Measurements from ENCODE around the gene SNX14.
"Not testable (repeated sequence)": the region's sequence is repeated elsewhere in the genome, so short reads cannot be mapped to it uniquely, and the experiment has no call there.

The SNX14 gene

GRCh38 chr6:85632164-85632942, 38.7 kb upstream of the SNX14 start:
- H3K9me3 ChIP-seq (ENCODE audit: control insufficient read depth, insufficient read depth, low read depth, low read length), result no peaks in the 10 kb centered on the region
- TF ChIP-seq ZNF148 (tag by site-specific recombination; IDR thresholded peaks at IDR 0.05; ENCODE audit: borderline replicate concordance) (no peak), ZNF121 (tag by site-specific recombination; IDR thresholded peaks at IDR 0.05) (0 out of 2 replicates have a peak, but pooled peaks have one; percentile 26)
- ChIA-PET POLR2A (interaction anchor here (4.1 to 4.3 kb wide), 2 partner anchors 11 to 46 kb away, joined by 22 to 30 read pairs; partner anchors contain the start of gene SYNCRIP), CTCF (interaction anchor here (0.8 kb wide), 1 partner anchor 9 kb away, joined by 3 read pairs; no protein-coding TSS in a partner anchor)
- no peak overlapping the region for H3K27ac ChIP-seq (ENCODE audit: extremely low read depth, low read depth, low read length)
- peaks cover 69 to 97% of the 10 kb centered on the region in 2 experiments for H3K36me3 ChIP-seq (ENCODE audit: control insufficient read depth in 2 of 2, insufficient read depth in 1 of 2, low read length in 2 of 2)
- no peaks in the 10 kb centered on the region for H3K4me1 ChIP-seq (ENCODE audit: control insufficient read depth, insufficient read depth, low read length)
- no peak overlapping the region for H3K4me3 ChIP-seq (ENCODE audit: low read depth, low read length)

GRCh38 chr6:85631117-85631516, 37.5 kb upstream of the SNX14 start:
- not testable (repeated sequence) for H3K4me3 ChIP-seq (ENCODE audit: low read depth, low read length); H3K9me3 ChIP-seq (ENCODE audit: control insufficient read depth, insufficient read depth, low read depth, low read length); H3K27ac ChIP-seq (ENCODE audit: extremely low read depth, low read depth, low read length); H3K4me1 ChIP-seq (ENCODE audit: control insufficient read depth, insufficient read depth, low read length)
- CTCF ChIA-PET, result interaction anchor here (0.8 kb wide), 1 partner anchor 10 kb away, joined by 3 read pairs; no protein-coding TSS in a partner anchor
- POLR2A ChIA-PET, result interaction anchor here (0.8 to 4.3 kb wide), 3 partner anchors 12 to 47 kb away, joined by 3 to 30 read pairs (median 22); partner anchors contain the start of gene SYNCRIP
- peaks cover 70 to 97% of the 10 kb centered on the region in 2 experiments for H3K36me3 ChIP-seq (ENCODE audit: control insufficient read depth in 2 of 2, insufficient read depth in 1 of 2, low read length in 2 of 2)

DNA sequence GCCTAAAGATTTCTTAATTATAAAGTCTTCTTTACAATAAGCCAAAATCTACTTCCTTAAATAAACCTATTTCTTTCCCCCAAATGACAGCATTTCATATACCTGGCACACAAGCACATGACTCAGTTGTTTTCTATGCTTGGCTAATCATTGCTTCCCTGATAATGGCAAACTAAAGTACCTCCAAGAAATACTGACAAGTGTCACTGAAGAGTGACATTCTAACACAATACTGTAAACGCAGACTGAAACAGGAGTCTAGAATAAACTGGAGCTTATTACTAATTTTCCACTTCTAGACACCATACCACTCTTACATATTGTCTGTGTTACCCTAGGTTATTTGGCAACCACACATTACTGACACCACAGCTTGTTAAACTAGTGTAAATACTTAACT, 34.7 kb upstream of the SNX14 start:
- POLR2A ChIA-PET, result interaction anchor here (0.6 to 4.3 kb wide), 3 partner anchors 15 to 940 kb away, joined by 3 to 30 read pairs (median 3); partner anchors contain the start of gene SYNCRIP
- H3K36me3 ChIP-seq (ENCODE audit: control insufficient read depth in 2 of 2, insufficient read depth in 1 of 2, low read length in 2 of 2), result peaks cover 67 to 97% of the 10 kb centered on the region in 2 experiments
- H3K4me3 ChIP-seq (ENCODE audit: low read depth, low read length), result no peak overlapping the region
- no peak overlapping the region for H3K27ac ChIP-seq (ENCODE audit: extremely low read depth, low read depth, low read length)
- CTCF ChIA-PET, result no interaction called here
- no peak for TF ChIP-seq SCRT1 (tag by site-specific recombination; IDR thresholded peaks at IDR 0.05; ENCODE audit: borderline replicate concordance)
- no peaks in the 10 kb centered on the region for H3K4me1 ChIP-seq (ENCODE audit: control insufficient read depth, insufficient read depth, low read length)
- H3K9me3 ChIP-seq (ENCODE audit: control insufficient read depth, insufficient read depth, low read depth, low read length), result no peaks in the 10 kb centered on the region

- POLR2A ChIA-PET, result interaction anchor here (1.2 kb wide), 1 partner anchor 22 kb away, joined by 5 read pairs; the partner anchor contains the start of gene SYNCRIP
- no peaks in the 10 kb centered on the region for H3K4me1 ChIP-seq (ENCODE audit: control insufficient read depth, insufficient read depth, low read length)
- CTCF ChIA-PET, result no interaction called here
- no peak overlapping the region for H3K4me3 ChIP-seq (ENCODE audit: low read depth, low read length)
- peaks cover 92 to 100% of the 10 kb centered on the region in 2 experiments for H3K36me3 ChIP-seq (ENCODE audit: control insufficient read depth in 2 of 2, insufficient read depth in 1 of 2, low read length in 2 of 2)
- H3K9me3 ChIP-seq (ENCODE audit: control insufficient read depth, insufficient read depth, low read depth, low read length), result no peaks in the 10 kb centered on the region
- H3K27ac ChIP-seq (ENCODE audit: extremely low read depth, low read depth, low read length), result no peak overlapping the region
- TF ChIP-seq SP7 (tag by site-specific recombination; IDR thresholded peaks at IDR 0.05), result no peak
- TF ChIP-seq HOXC10 (CRISPR knock-in tag; IDR thresholded peaks at IDR 0.05), result no peak
- no peak for TF ChIP-seq PRDM6 (tag by site-specific recombination; IDR thresholded peaks at IDR 0.05)
- no peak for TF ChIP-seq ZNF585B (tag by site-specific recombination; IDR thresholded peaks at IDR 0.05)
- TF ChIP-seq ZNF292 (tag by site-specific recombination; IDR thresholded peaks at IDR 0.05; ENCODE audit: borderline replicate concordance, low read depth), result no peak
- no peak for TF ChIP-seq ZNF549 (tag by site-specific recombination; IDR thresholded peaks at IDR 0.05)
- no peak for TF ChIP-seq ZNF266 (tag by site-specific recombination; IDR thresholded peaks at IDR 0.05; ENCODE audit: low read depth)
- TF ChIP-seq ZNF146 (tag by site-specific recombination; IDR thresholded peaks at IDR 0.05), result no peak
These were observed 26.6 kb upstream of the SNX14 start for GRCh38 chr6:85620308-85620707.
